OCI-LY7 (cell line): ENCODE measurements around the gene ACTL9.

ENCODE experiments used
- EZH2phosphoT487 ChIP-seq: fragments of 200-600 bp; sonication (generic); IDR thresholded peaks from 2 replicates; pipeline ENCODE4 v1.6.1; 2018; ENCODE audit warnings: low read depth, borderline replicate concordance, mild to moderate bottlenecking, mixed run types, antibody characterized with exemption, low read length, moderate library complexity, mixed read lengths
- TF ChIP-seq, protein P1 (sequence below): fragments of 200-600 bp; sonication (generic); conservative IDR thresholded peaks from 2 replicates; pipeline ENCODE4 v1.5.1; 2014; ENCODE audit warnings: mild to moderate bottlenecking, antibody characterized with exemption, low read length, moderate library complexity, mixed read lengths

DNA sequence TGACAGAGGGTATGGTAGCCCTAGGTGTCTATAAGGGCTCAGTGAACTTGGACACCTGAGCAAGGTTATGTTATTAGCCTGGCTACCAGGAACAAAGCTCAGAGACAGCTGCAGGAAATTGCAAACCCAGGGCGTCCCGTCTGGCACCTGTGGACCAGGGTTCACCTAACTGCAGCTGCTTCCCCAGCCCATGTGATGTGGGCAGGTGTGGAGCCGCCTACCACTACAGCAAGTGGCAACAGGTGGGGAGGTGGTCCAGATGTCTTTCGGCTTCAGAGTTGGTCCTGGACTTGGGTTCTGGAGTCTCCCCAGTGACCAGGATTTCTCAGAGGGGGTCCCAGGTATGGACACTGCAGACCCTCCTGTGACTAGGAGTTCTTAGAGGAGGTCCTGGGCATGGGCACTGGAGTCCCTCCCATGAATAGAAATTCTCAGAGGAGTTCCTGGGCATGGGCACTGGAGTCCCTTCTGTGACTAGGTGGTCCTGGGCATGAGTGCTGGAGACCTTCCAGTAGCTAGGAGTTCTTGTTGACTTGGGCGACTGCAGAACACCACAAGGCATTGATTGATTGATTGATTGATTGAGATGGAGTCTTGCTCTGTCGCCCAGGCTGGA, 25.2 kb downstream of the ACTL9 start:
- TF ChIP-seq, protein P1, sequence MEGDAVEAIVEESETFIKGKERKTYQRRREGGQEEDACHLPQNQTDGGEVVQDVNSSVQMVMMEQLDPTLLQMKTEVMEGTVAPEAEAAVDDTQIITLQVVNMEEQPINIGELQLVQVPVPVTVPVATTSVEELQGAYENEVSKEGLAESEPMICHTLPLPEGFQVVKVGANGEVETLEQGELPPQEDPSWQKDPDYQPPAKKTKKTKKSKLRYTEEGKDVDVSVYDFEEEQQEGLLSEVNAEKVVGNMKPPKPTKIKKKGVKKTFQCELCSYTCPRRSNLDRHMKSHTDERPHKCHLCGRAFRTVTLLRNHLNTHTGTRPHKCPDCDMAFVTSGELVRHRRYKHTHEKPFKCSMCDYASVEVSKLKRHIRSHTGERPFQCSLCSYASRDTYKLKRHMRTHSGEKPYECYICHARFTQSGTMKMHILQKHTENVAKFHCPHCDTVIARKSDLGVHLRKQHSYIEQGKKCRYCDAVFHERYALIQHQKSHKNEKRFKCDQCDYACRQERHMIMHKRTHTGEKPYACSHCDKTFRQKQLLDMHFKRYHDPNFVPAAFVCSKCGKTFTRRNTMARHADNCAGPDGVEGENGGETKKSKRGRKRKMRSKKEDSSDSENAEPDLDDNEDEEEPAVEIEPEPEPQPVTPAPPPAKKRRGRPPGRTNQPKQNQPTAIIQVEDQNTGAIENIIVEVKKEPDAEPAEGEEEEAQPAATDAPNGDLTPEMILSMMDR = no peak
- TF ChIP-seq EZH2phosphoT487 = no peak
